Measurements from ENCODE around the gene CEACAM4.
A peak's percentile ranks its signal among the peaks of the same experiment; 100 is the strongest.

Gene CEACAM4

DNA sequence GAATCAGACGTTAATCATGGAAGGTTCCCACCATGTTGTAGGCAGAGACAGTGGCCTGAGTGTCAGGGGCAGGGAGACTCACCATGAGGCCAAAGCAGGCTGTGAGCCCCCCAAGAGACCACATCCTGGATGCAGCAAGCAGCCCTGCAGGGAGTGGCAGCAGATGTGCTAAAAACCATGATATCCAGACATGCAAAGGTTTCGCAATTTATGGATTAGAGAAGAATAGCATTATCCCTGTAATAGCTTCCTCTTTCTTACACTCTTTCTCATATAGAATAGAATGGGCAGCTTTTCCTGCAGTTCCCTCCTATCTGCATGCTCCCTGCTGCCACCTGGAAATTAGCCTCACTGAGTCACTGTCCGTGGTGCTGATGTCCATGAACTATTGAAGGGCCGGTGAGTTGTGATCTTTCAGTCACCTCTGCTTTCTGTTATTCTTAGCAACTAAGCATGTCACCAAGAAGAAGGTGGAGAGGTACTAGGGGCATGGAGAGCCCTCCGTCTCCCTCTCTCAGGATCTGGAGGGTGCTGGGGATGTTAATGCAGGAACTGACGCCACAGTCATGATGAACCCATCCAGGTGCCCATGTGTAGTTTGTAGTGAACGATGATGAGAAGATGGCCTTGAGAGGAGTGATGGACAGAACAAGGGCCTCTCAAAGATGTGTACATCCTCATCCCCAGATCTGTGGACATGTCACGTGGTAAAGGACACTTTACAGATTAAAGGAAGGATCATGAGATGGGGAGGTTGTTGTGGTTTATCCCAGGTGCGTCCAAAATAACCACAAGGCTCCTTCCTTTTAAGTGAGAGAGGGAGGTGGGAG, 9.9 kb downstream of the CEACAM4 start:
- no peak for DNase-seq

GRCh38 chr19:41615207-41615606, 11.7 kb downstream of the CEACAM4 start:
- DNase-seq = no peak

DNA sequence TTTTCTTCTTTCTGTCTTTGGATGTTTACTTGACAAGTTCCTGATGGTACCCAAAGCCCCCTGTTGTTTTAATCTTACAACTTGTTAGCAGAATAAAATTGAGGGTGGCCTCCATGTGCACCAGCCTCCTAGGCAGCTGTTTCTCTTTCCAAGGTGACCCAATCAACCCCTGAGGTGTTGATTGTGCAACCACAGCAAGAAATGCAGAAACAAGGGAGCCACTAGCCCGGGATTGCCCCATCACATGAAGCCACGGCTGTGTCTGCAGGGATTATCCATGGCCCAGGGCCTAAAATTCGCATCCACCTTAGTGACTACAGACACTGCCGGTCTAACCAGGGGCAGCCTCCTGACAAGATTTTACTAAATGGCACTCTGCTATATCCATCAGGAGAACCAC, 14.4 kb downstream of the CEACAM4 start:
- DNase-seq = no peak

GRCh38 chr19:41610789-41611188, 16.1 kb downstream of the CEACAM4 start:
- no peak for DNase-seq

GRCh38 chr19:41607668-41608067, 19.2 kb downstream of the CEACAM4 start:
- DNase-seq = no peak

DNA sequence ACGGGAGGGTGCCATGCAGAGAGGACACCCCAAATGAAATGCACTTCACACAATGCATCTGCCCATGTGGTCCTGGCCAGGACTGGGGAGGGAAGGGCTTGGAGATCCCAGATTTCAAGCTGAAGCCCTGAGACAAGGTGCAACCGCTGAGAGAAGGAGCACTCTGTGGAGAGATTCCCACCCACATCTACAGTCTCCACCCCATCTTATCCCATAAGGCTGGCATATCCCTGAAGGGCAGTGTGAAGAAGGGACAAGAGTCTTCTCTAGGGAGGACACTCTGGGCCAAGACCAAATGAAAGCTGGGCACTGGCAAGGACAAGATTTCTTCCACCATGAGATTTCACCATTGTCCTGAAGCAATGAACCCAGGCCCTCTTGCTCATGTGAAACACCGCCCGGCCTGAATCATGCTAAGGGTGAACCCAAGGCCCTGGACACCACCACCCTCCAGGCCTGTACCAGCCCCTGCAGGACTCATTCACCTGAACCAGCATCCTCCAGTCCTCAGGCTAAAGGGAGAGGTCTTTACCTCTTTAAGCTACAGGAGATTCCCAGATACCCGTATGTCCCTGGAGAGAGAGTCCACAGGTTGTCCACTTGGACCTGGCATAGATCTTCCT, 20.5 kb downstream of the CEACAM4 start:
- no peak for DNase-seq

- peak in 1 of 2 donors; percentile 8 for DNase-seq
Measured at GRCh38 chr19:41604831-41605230, 22.0 kb downstream of the CEACAM4 start.

DNA sequence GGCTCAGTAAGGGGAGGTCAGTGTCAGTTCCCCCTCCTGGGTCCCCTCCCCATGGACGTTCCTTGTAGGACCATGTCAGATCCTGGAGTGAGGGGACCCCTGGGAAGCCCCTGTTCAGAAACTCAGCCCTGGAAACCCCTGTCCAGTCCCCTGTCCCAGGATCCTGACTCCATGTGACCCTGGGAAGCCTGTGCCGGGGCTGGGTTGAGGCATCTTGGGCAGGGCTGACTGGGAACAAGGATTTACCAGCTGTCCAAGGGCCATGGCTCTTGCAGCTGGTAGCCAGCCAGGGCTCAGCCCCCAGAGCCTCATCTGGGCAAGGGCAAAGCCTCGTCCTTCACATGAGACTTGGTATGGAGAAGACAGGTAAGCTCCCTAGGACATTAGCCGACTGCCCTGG, 25.1 kb downstream of the CEACAM4 start:
- DNase-seq = no peak

DNA sequence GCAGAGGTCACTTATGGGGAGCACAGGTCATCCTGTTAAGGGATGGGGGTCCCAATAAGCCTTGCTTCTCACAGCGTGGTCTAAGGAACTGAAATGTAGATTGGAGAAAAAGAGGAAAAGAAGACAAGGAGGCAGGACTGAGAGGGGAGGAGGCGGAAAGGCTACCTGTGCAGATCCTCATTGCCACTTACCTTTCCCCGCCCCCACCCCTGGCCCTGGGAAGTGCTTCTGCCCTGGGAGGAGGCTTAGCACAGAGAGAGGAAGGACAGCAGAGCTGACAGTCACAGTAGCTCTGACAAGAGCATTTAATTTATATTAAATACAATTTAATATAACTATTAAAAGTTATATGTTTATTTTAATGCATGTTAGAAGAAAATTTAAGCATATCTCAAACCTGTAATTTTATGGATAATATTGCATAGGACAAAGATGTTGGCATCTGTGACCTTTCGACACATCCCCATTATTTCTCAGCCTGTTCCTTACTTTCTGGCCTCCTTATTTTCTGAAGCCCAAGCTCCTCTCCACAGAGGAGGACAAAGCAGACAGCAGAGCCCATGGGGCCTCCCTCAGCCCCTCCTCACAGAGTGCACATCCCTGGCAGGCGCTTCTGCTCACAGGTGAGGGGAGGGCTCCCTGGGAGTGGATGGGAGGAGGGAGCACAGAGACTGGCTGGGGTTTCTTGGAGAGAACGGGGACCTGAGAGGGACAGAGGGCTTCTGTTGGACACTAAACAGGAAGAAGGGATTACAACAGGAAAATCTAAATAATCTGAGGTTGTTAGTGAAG, 27.5 kb downstream of the CEACAM4 start:
- DNase-seq = no peak

DNA sequence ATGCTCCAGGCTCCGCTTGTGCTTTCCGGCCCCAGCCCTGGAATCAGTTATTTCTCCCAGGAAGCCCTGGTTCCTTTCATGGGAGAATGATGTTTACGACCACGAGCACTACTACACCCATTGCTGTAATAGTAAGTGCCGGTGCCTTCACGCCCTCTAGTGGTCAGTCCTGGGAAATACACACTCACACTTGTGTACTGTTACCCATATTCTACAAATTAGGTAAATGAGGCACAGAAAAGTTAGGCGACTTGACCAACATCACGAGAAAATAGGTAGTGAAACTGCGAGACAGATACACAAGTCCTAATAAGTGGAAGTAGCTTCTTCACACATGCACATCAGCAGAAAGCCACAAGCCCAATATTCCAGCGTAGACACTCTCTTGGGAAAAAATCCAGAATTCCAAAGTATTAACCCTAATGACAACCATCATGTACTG, 29.3 kb downstream of the CEACAM4 start:
- peak; percentile 74 to 77 for DNase-seq

DNA sequence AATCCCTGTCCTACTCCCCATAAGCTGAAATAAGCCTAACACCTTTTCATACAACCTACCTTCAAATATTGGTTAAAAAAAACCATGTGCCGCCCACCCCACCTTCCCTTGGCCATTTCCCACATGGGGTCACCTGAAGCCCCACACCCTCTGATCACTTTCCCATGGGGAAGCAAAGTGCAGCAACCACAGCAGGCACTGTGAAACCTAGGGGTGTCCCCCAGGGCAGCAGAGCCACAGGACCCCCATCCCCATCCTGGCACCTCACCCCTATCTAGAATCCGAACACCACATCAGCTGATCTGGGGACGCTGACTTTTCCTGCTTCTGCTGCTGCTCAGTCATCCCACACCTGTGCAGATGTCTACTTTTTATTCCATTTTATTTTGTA, 31.0 kb downstream of the CEACAM4 start:
- DNase-seq = no peak

GRCh38 chr19:41595258-41595889, 31.5 kb downstream of the CEACAM4 start:
- peak; percentile 70 to 74 for DNase-seq

- DNase-seq = no peak
Measured at GRCh38 chr19:41591951-41592562, 34.8 kb downstream of the CEACAM4 start.

GRCh38 chr19:41590936-41591335, 35.9 kb downstream of the CEACAM4 start:
- no peak for DNase-seq

- no peak for DNase-seq
Measured at GRCh38 chr19:41589371-41589770, 37.5 kb downstream of the CEACAM4 start.

DNA sequence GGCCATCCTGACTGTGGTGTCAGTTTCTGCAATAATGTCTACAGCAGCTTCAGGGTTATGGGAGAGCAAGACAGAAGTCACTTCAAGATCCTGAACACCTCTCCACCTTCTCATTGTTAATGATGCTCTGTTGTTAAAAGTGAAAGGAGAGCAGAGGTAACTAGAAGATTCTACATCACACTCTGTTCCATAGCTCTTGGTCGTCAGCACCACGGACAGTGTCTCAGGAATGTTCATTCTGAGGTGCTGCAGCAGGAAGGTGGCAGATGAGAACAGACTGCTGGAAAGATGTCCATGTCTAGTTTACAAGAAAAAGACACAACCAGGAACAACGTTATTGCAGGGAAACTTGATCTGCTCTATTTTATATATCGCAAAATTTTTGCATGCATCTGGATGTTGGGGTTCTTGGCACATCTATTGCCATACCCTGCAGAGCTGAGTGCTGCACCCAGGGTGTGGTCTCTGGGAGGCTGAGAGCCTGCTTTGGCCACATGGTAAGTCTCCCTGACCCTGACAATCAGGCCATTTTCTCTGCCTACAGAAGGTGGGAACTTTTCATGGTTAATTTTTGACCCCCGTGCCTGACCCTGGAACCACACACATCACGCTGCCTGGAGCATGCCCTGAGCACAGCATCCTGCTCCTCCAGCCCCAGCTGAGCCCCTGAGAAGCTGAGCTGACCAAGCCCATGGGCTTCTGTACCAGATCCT, 38.2 kb downstream of the CEACAM4 start:
- peak in 1 of 2 donors; percentile 20 for DNase-seq

- DNase-seq = no peak
Measured at GRCh38 chr19:41587838-41588210, 39.0 kb downstream of the CEACAM4 start.

GRCh38 chr19:41587101-41587837, 39.6 kb downstream of the CEACAM4 start:
- no peak for DNase-seq

DNA sequence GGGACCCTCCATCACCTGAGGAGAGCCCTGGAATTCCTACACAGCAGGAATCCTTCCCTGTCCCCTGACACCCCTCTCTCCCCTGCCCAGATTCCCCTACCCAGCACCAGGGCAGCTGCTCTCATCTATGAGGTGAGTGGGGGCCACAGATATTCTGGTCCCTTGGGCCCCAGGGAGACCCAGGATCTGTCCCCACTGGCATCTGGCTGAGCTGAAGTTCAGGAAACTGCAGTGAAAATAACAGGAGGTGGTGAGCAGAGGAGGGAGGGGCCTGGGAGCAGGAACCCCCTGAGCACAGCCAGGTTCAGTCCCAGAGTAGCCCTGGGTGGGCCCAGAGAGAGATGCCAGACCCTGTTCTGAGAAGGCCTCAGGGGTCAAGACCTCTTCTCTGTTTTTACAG, 40.8 kb downstream of the CEACAM4 start:
- DNase-seq = no peak

GRCh38 chr19:41584931-41585330, 41.9 kb downstream of the CEACAM4 start:
- DNase-seq = no peak

GRCh38 chr19:41584260-41584810, 42.5 kb downstream of the CEACAM4 start:
- no peak for DNase-seq

Data from stimulated activated CD4-positive, alpha-beta T cell treated with anti-CD3 and anti-CD28 coated beads, Interleukin-2, amount 100 ng/mL, for 24 hours (primary cell).